Skeletal muscle tissue (tissue), 4 donors: ENCODE measurements around the gene GTF2A1L. TPM values are rescaled to one million over a fixed set of nuclear protein-coding genes. Genes with fewer than 3 reads are reported as not detected.

Source experiments
- H3K27ac ChIP-seq: one replicate; pipeline ENCODE4 v1.7.0; 2013; ENCODE audit warnings: mild to moderate bottlenecking, low read depth, low read length, inconsistent platforms
- H3K27me3 ChIP-seq, 3 donors: one replicate each; pipeline ENCODE4 v1.7.0; 2013; ENCODE audit warnings: low read length in 3 of 3; ENCODE audit not compliant: control insufficient read depth in 3 of 3, insufficient read depth in 3 of 3
- H3K36me3 ChIP-seq, 3 donors: one replicate each; pipeline ENCODE4 v1.7.0; 2013; ENCODE audit warnings: low read length in 3 of 3; ENCODE audit not compliant: control insufficient read depth in 3 of 3, insufficient read depth in 3 of 3
- H3K4me1 ChIP-seq, 3 donors: one replicate each; pipeline ENCODE4 v1.7.0; 2013; ENCODE audit warnings: low read length in 3 of 3, mild to moderate bottlenecking in 3 of 3; ENCODE audit not compliant: control insufficient read depth in 3 of 3, insufficient read depth in 3 of 3
- H3K4me3 ChIP-seq, 3 donors: one replicate each; pipeline ENCODE4 v1.7.0; 2013; ENCODE audit warnings: low read length in 3 of 3
- H3K9ac ChIP-seq, 3 donors: one replicate each; pipeline ENCODE4 v1.7.0; 2013; ENCODE audit warnings: low read length in 3 of 3, mild to moderate bottlenecking in 3 of 3, moderate library complexity in 2 of 3, low read depth in 1 of 3
- H3K9me3 ChIP-seq, 3 donors: one replicate each; pipeline ENCODE4 v1.7.0; 2013; ENCODE audit warnings: low read length in 3 of 3; ENCODE audit not compliant: control insufficient read depth in 3 of 3
- total RNA-seq: library from RNA; depleted of rRNA; stranded (reverse); fragments of >200 nt; gene quantifications from one replicate; pipeline ENCODE4 v1.2.3, GENCODE V29; 2014
- donor health status: Osteomylitis.

GTF2A1L gene, protein sequence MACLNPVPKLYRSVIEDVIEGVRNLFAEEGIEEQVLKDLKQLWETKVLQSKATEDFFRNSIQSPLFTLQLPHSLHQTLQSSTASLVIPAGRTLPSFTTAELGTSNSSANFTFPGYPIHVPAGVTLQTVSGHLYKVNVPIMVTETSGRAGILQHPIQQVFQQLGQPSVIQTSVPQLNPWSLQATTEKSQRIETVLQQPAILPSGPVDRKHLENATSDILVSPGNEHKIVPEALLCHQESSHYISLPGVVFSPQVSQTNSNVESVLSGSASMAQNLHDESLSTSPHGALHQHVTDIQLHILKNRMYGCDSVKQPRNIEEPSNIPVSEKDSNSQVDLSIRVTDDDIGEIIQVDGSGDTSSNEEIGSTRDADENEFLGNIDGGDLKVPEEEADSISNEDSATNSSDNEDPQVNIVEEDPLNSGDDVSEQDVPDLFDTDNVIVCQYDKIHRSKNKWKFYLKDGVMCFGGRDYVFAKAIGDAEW
- total RNA-seq = not detected

DNA sequence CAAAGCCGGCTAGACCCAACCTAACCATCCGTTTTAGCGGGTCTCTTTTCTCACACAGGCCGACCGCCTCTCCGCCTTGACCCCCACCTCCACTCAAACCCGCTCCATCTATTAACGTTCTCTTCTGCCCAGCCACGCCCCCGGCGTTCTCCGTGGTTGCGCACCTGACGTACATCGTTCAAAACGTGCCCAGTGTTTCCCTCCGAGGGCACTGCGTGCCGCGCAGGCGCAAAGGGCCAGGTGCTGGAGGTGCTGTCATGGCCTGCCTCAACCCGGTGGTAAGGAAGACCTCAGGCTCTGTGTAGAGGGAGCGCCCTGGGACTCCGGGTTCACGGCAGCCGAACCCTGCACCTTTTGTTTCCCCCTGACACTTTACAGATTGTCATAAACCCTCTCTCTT lies at the start of gene GTF2A1L:
TSS of gene GTF2A1L (plus strand) at position 239 of the 400 bp plus-strand sequence. CDS start at position 258, 19 bp downstream.
- Histone ChIP-seq H3K27ac (no peak within 1 kb of the TSS), H3K4me1 (no peaks in the 10 kb centered on the region), H3K9me3 (peaks cover 0 to 3% (median 0%) of the 10 kb centered on the region in 3 donors), H3K27me3 (no peaks in the 10 kb centered on the region), H3K36me3 (no peaks in the 10 kb centered on the region), H3K9ac (no peak within 1 kb of the TSS), H3K4me3 (no peak within 1 kb of the TSS)

DNA sequence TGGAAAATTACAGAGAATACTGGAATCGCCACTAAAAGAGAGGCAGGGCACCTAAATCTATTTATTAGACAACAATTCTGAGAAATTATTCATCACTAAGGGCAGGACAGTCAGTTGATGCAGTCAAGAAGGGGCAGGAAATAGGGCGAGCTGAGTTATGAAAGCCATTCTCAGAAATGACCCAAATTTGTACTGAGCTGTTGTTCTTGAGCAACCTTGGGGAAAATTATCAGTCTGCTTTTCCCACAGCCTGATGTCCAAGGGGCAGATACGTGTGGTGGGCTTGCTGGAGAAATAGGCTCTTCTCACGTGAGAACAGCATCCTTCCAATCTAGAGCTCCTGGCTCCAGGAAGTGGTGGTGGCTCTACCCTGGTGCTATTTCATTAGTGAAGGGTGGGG lies 49.1 kb upstream of the GTF2A1L start:
- no peak overlapping the region for H3K4me3 ChIP-seq
- no peaks in the 10 kb centered on the region for H3K27me3 ChIP-seq
- H3K36me3 ChIP-seq = no peaks in the 10 kb centered on the region
- no peaks in the 10 kb centered on the region for H3K9me3 ChIP-seq
- no peaks in the 10 kb centered on the region for H3K4me1 ChIP-seq
- no peak overlapping the region for H3K9ac ChIP-seq
- peak overlapping the region; percentile 39 for H3K27ac ChIP-seq

DNA sequence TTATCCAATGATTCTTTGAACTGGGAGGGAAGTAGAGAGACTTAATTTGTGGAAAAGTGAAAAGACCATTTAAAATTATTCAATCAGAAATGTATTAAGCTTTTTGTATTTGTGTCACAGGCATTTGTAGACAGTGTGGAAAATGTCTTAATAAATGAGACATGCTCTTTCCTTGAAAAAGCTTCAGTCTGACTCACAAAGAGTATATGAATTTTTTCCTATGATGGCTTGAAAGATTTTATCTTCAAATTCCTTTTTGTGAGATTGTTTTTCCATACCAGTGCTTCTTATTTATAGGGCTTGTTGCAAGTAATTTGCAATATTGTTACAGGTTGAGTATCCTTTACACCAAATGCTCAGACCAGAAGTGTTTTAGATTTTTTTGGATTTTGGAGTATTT lies 48.2 kb upstream of the GTF2A1L start:
- H3K9me3 ChIP-seq = no peaks in the 10 kb centered on the region
- no peak overlapping the region for H3K9ac ChIP-seq
- H3K4me1 ChIP-seq = no peaks in the 10 kb centered on the region
- no peak overlapping the region for H3K27ac ChIP-seq
- H3K4me3 ChIP-seq = no peak overlapping the region
- no peaks in the 10 kb centered on the region for H3K36me3 ChIP-seq
- no peaks in the 10 kb centered on the region for H3K27me3 ChIP-seq

DNA sequence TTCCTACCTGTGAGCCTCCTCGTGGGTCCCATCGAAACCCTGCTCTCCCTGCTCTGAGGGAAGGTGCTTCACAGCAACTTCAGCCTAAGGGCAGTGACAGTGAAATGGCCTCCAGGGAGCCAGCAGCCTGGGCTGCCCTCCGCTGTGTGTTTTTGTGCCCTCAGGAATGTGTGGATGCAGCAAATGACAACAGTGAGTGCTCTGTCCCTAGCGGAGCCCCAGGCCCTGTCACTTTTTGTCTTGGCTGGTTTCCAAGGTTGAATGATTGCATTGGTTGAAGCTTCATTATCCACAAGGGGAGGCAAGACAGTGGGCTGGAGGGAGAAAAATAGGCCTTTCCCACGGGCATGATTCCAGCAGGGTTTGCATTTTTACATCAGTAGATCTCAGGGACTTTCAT lies 44.8 kb upstream of the GTF2A1L start:
- Histone ChIP-seq H3K36me3 (no peaks in the 10 kb centered on the region), H3K4me3 (no peak overlapping the region), H3K27me3 (no peaks in the 10 kb centered on the region), H3K9me3 (no peaks in the 10 kb centered on the region), H3K9ac (no peak overlapping the region), H3K27ac (no peak overlapping the region), H3K4me1 (no peaks in the 10 kb centered on the region)

DNA sequence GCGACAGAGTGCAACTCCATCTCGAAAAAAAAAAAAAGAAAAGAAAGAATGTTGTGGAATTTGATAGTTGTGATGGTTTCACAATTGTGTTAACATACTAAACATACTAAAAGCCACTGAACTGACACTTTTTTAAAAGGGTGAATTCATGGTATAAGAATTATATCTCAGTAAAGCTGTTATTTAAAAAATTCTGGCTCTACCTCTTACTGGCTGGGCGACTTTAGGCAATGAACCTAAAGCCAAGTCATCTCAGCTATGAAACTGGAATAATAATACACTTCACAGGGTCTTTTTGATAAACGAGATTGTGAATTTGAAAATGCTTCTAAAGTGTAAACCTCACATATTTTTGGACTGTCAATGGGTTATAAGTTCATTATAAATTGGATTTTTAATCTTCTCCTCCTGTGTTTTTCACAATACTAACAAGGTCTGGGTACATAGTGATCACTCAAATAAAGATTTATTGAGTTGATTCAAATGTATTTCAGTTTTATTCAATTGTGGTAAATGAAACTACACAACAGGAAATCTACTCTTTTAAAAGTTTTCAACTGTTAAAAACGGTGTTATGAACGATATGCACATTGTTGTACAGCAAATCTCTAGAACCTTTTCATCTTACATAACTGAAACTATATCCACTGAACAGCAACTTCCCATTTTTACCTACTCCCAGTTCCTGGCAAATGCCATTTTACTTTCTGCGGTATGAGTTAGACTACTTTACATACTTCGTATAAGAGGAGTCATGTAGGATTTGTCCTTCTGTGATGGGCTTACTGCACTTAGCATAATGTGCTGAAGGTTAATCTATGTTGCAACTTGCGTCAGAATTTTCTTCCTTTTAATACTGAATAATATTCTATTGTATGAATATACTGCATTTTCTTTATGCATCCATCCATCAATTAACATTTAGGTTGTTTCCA lies 43.0 kb upstream of the GTF2A1L start:
- Histone ChIP-seq H3K4me3 (no peak overlapping the region), H3K9me3 (no peaks in the 10 kb centered on the region), H3K36me3 (no peaks in the 10 kb centered on the region), H3K4me1 (no peaks in the 10 kb centered on the region), H3K27ac (no peak overlapping the region), H3K27me3 (no peaks in the 10 kb centered on the region), H3K9ac (no peak overlapping the region)

DNA sequence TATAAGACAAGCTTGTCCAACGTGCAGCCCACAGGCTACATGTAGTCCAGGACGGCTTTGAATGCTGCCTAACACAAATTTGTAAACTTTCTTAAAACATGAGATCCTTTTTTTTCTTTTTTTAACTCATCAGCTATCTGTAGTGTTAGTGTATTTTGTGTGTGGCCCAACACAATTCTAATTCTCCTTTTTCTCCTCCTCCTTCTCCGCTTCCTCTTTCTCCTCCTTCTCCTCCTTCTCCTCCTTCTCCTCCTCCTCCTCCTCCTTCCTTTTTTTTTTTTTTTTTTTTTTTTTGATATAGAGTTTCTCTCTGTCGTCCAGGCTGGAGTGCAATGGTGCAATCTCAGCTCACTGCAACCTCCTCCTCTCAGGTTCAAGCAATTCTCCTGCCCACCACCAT lies 39.3 kb upstream of the GTF2A1L start:
- H3K4me1 ChIP-seq = no peaks in the 10 kb centered on the region
- H3K9ac ChIP-seq = no peak overlapping the region

DNA sequence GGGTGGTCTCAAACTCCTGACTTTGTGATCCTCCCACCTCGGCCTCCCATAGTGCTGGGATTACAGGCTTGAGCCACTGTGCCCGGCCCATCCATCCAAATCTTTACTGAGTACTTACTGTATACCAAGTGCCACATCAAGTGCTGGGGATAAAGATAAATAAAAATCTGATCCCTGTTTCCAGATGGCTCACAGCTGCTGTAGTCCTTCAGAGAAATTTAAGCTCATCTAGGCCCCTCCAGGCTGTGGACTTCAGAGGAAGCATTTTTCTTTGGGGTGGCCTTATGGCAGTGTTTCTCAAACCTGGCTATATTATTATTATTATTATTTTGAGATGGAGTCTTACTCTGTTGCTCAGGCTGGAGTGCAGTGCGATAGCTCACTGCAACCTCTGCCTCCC lies 33.7 kb upstream of the GTF2A1L start:
- Histone ChIP-seq H3K9me3 (peaks cover 0 to 2% (median 0%) of the 10 kb centered on the region in 3 donors), H3K4me3 (no peak overlapping the region), H3K9ac (no peak overlapping the region), H3K27me3 (no peaks in the 10 kb centered on the region), H3K27ac (no peak overlapping the region), H3K4me1 (no peaks in the 10 kb centered on the region), H3K36me3 (peaks cover 0 to 2% (median 0%) of the 10 kb centered on the region in 3 donors)

More for the DNA sequence above, 39.3 kb upstream of the GTF2A1L start:
- Histone ChIP-seq H3K4me3 (no peak overlapping the region), H3K9me3 (no peaks in the 10 kb centered on the region), H3K27me3 (no peaks in the 10 kb centered on the region), H3K36me3 (no peaks in the 10 kb centered on the region), H3K27ac (no peak overlapping the region)

DNA sequence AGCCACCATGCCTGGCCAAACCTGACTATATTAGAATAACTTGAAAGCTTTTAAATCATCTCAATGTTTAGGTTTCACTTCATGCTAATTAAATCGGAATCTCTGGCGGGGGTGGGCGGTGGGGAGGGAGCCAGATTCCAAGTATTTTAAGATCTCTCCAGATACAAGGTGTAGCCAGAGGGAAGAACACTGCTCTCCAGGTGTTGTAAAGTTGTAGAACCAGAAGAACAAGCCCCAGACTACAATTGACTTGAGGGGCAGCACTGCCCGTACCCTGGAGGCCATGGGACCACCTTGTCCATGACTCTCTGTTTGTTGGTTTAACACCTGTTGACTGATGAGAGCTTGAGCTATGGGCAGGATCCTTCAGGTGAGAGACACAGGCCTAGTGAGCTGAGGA lies 33.1 kb upstream of the GTF2A1L start:
- peaks cover 0 to 2% (median 0%) of the 10 kb centered on the region in 3 donors for H3K9me3 ChIP-seq
- no peaks in the 10 kb centered on the region for H3K27me3 ChIP-seq
- no peak overlapping the region for H3K9ac ChIP-seq
- no peaks in the 10 kb centered on the region for H3K4me1 ChIP-seq
- H3K27ac ChIP-seq = no peak overlapping the region
- H3K36me3 ChIP-seq = peaks cover 0 to 2% (median 0%) of the 10 kb centered on the region in 3 donors
- no peak overlapping the region for H3K4me3 ChIP-seq

DNA sequence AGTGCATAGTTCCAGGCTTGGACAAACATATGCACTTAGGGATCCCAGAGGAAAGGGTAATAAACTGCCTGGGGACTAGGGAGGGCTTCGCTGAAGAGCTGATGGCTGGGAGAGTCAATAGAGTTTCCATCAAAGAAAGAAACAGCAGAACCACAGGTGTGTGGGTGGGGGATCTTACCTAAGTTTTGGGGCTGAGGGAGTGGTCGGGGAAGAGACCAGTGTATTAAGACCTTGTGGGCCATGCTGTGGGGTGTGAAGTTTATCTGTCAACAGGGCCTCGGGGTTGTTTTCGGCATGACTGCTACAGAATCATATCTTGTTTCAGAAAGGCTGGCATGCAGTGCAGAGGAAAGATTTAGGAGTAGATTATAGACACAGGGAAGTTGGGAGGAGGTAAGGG lies 31.2 kb upstream of the GTF2A1L start:
- H3K27me3 ChIP-seq = no peaks in the 10 kb centered on the region
- no peak overlapping the region for H3K27ac ChIP-seq
- H3K4me1 ChIP-seq = no peaks in the 10 kb centered on the region
- no peak overlapping the region for H3K4me3 ChIP-seq
- peaks cover 0 to 2% (median 0%) of the 10 kb centered on the region in 3 donors for H3K36me3 ChIP-seq
- no peak overlapping the region for H3K9ac ChIP-seq
- H3K9me3 ChIP-seq = peaks cover 0 to 2% (median 0%) of the 10 kb centered on the region in 3 donors
